CMK (cell line): Measurements from ENCODE around the gene PAXX.

Source experiments
- DNase-seq: peaks from one replicate; pipeline ENCODE4 v3.0.0-alpha.2; 2010; ENCODE audit warnings: low read depth

The PAXX gene

GRCh38 chr9:137018761-137019559 lies 26.7 kb downstream of the PAXX start:
- no peak for DNase-seq

- no peak for DNase-seq
Measured at GRCh38 chr9:137019891-137020683, 27.9 kb downstream of the PAXX start.

- no peak for DNase-seq
Measured at GRCh38 chr9:137020771-137021567, 28.7 kb downstream of the PAXX start.

- no peak for DNase-seq
Measured at GRCh38 chr9:137021568-137021978, 29.4 kb downstream of the PAXX start.

GRCh38 chr9:137021979-137022661 lies 29.9 kb downstream of the PAXX start:
- peak; percentile 80 for DNase-seq

GRCh38 chr9:137022662-137023008 lies 30.4 kb downstream of the PAXX start:
- DNase-seq, result no peak

- DNase-seq, result no peak
Measured at GRCh38 chr9:137023157-137023556, 30.9 kb downstream of the PAXX start.

GRCh38 chr9:137023583-137023991 lies 31.4 kb downstream of the PAXX start:
- no peak for DNase-seq

- DNase-seq, result no peak
Measured at GRCh38 chr9:137025517-137025966, 33.3 kb downstream of the PAXX start.

GRCh38 chr9:137026384-137026783 lies 34.2 kb downstream of the PAXX start:
- no peak for DNase-seq

- no peak for DNase-seq
Measured at GRCh38 chr9:137026828-137027227, 34.6 kb downstream of the PAXX start.

GRCh38 chr9:137027369-137028262 lies 35.4 kb downstream of the PAXX start, which contains the start of gene ABCA2:
ABCA2 (minus strand) TSS chr9:137028237; CDS start chr9:137028140, 97 bp downstream.
- DNase-seq, result no peak

- no peak for DNase-seq
Measured at GRCh38 chr9:137028263-137029057, 36.2 kb downstream of the PAXX start.

- no peak for DNase-seq
Measured at GRCh38 chr9:137029058-137029936, 37.1 kb downstream of the PAXX start.

GRCh38 chr9:137030006-137030405 lies 37.8 kb downstream of the PAXX start:
- DNase-seq, result no peak

- DNase-seq, result no peak
Measured at GRCh38 chr9:137030538-137031527, 38.6 kb downstream of the PAXX start.

GRCh38 chr9:137031904-137032640 lies 39.9 kb downstream of the PAXX start, which contains the start of gene FUT7:
FUT7 (minus strand) TSS chr9:137032088; CDS start chr9:137031991, 97 bp downstream.
- no peak for DNase-seq
